Cortex of kidney (tissue), 1 donor: ENCODE results near the gene KRTAP5-1.

Source experiments
- DNase-seq: peaks from one replicate; lab custom pipeline; 2025; lab: John Stamatoyannopoulos, UW

Gene KRTAP5-1

GRCh38 chr11:1571760-1572196 is 13.3 kb downstream of the KRTAP5-1 start:
- no peak for DNase-seq

- no peak for DNase-seq
Observed at GRCh38 chr11:1570896-1571759, 14.0 kb downstream of the KRTAP5-1 start.

- no peak for DNase-seq
Observed at GRCh38 chr11:1570531-1570895, 14.6 kb downstream of the KRTAP5-1 start.

GRCh38 chr11:1570001-1570453 is 15.1 kb downstream of the KRTAP5-1 start:
- DNase-seq, result no peak

- no peak for DNase-seq
Observed at GRCh38 chr11:1569251-1569780, 15.8 kb downstream of the KRTAP5-1 start.

- DNase-seq, result no peak
Observed at GRCh38 chr11:1568441-1568911, 16.6 kb downstream of the KRTAP5-1 start.

- no peak for DNase-seq
Observed at GRCh38 chr11:1567721-1568100, 17.4 kb downstream of the KRTAP5-1 start.

GRCh38 chr11:1567052-1567720 is 17.9 kb downstream of the KRTAP5-1 start:
- no peak for DNase-seq

- no peak for DNase-seq
Observed at GRCh38 chr11:1566381-1567051, 18.6 kb downstream of the KRTAP5-1 start.

GRCh38 chr11:1565904-1566247 is 19.2 kb downstream of the KRTAP5-1 start:
- DNase-seq, result no peak

GRCh38 chr11:1565173-1565903 is 19.7 kb downstream of the KRTAP5-1 start:
- no peak for DNase-seq

GRCh38 chr11:1564535-1565172 is 20.4 kb downstream of the KRTAP5-1 start:
- DNase-seq, result no peak

- no peak for DNase-seq
Observed at GRCh38 chr11:1563697-1564534, 21.2 kb downstream of the KRTAP5-1 start.

- no peak for DNase-seq
Observed at GRCh38 chr11:1563149-1563638, 21.9 kb downstream of the KRTAP5-1 start.

GRCh38 chr11:1562469-1563148 is 22.5 kb downstream of the KRTAP5-1 start:
- DNase-seq, result no peak

- DNase-seq, result no peak
Observed at GRCh38 chr11:1561955-1562354, 23.1 kb downstream of the KRTAP5-1 start.

- DNase-seq, result no peak
Observed at GRCh38 chr11:1561266-1561665, 23.8 kb downstream of the KRTAP5-1 start.

GRCh38 chr11:1560649-1561251 is 24.3 kb downstream of the KRTAP5-1 start:
- no peak for DNase-seq

GRCh38 chr11:1560002-1560648 is 25.0 kb downstream of the KRTAP5-1 start:
- DNase-seq, result no peak
